GM19397 (cell line): ENCODE results near the gene SGF29.
"Not testable (repeated sequence)": the region's sequence is repeated elsewhere in the genome, so short reads cannot be mapped to it uniquely, and the experiment has no call there.

Source experiments
- ATAC-seq: cut with Tn5 transposase; IDR thresholded peaks from one replicate; pipeline ENCODE4 v1.9.1; 2021; ENCODE audit warnings: mild to moderate bottlenecking, moderate library complexity; ENCODE audit not compliant: unreplicated experiment

The SGF29 gene

DNA sequence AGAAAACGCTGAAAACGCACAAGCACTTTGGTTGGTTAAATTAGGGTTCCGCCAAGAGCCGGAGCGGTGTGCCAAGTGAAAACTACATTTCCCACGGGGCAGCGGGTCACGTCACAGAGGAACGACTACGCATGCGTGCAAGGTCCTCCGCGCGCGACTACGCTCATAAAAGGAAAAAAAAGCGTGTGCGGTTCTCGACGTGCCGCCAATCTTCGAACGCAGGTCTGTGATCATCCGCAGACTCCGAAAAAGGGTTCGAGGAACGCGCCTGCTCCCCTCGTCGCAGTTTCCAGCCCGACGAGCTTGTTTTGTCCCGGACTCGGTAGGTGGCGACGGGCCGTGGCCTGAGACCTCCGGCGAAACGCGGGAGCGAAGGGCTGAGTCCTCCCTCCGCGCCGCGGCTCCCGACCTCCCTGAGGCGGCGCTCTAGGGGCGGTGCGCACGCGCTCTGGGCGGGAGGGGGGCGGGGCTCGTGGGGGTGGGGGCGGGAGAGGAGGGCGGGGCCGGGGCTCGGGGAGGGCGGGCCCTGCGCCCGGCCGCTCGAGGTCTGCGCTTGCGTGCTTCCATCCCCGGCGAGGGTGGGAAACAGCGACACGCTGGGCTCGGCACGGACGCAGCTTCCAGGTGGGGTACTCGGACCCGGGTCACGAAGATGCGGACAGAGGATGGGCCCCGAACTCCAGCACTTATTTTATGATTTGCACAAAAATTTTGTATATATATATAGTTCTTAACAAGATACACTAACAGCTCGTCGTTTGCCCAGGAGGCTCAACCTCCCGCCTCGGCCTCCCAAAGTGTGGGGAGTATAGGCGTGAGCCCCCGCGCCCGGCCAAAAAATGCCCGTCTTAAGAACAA lies at the start of gene SGF29:
Gene SGF29 (plus strand): TSS at position 145 of the 858 bp plus-strand sequence. CDS start 27,150 bp downstream, outside the sequence.
- ATAC-seq: peak; percentile 75

DNA sequence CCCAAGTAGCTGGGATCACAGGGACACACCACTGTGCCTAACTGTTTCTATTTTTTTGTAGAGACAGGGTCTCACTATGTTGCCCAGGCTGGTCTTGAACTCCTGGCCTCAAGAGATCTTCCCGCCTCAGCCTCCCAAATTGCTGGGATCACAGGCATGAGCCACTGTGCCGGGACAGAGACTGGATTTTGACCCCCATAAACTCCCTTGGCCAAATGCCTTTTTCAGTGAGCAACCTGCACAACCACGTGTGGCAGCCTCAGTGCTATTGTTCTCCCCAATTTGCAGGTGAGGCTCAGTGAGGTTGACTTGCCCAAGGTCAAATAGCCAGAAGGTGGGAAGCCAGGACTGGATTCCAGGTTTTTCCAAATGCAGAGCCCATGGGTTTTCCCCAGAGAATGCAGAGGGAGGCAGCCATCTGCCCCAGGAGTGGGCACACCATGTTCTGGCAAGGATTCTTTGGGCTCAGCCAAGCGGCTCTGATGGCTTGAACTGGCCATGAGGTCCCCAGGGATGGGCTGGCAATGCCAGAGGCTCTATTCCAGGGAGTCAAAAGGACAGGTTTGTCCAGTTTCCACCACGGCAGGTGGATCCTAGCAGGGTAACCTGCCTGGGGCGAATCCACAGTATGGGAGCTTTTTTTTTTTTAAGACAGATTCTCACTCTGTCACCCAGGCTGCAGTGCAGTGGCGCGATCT lies 48.9 kb upstream of the SGF29 start:
- ATAC-seq: no peak

DNA sequence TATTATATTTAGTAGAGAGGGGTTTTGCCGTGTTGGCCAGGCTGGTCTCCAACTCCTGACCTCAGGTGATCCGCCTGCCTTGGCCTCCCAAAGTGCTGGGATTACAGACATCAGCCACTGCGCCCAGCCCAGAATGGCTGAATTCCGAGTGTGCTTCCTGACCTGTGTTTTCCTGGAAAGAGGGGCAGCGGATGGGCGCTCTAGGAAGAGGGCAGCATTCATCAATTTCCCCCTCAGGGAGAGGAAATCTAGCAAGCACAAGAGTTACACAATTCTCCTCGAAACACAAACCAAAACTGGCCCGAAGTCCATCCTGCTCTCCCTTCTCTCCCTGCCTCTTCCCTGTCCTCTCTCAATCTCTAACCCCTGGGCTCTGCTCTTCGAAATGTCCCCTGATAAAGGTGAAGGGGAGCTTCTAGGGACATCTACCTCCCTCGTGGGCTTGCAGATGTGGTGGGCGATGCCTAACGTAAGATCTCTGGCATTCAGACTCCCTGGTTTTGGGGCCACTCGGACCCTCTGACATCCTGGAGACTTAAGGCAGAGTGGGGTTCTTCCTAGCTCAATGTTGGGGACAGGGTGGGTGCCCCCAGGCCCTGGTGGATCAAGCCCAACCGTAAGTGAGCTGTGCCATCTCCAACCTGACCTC lies 48.1 kb upstream of the SGF29 start:
- no peak for ATAC-seq

DNA sequence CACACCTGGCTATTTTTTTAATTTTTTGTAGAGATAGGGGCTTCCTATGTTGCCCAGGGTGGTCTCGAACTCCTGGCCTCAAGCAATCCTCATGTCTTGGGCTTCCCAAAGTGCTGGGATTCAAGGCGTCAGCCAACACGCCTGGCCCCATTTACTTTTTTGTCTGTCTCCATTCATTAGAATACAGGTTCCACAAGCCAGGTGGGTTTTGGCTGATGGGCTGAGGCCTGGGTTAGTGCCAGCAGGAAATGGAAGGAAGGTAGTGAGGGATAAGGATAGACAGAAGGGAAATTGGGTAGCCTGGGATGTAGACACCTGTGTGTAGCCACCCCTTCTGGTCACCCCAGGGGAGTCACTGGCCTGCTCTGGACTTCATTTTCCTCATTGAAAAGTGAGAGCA lies 42.7 kb upstream of the SGF29 start:
- ATAC-seq: no peak

DNA sequence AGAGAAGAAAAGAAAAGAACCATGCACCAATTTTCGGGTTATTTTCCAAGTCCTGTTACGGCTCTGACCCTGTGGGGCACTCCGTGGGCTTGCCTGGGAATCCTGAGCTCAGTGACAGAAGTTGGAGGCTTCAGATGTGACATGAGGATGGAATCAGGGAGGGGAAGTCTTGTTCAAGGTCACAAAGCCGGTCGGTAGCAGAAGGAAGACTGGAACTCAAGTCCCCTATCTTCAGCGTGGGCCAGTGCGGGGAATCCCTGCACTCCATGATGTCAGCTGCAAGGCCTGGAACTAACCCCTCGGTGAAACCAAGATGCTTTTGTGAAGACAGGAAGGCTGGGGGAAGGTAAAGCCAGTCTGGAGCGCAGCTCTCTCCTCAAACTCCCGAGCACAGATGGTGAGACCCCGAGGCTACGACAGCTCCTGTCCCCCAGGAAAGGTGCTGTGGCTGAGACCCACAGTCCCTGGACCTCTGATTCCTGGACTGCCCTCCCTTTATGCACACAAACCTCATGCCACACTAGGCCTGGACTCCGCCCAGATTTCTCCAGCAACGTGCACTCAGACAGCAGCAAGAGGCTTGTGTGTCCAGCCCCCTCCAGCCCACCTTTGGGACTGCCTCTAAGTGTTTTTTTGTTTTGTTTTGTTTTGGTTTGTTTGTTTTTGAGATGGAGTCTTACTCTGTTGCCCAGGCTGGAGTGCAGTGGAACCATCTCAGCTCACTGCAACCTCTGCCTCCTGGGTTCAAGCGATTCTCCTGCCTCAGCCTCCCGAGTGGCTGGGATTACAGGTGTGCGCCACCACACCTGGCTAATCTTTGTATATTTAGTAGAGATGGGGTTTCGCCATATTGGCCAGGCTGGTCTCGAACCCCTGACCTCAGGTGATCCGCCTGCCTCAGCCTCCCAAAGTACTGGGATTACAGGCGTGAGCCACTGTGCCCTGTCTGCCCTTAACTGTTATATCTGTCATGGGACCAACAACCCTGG lies 41.6 kb upstream of the SGF29 start:
- no peak for ATAC-seq

DNA sequence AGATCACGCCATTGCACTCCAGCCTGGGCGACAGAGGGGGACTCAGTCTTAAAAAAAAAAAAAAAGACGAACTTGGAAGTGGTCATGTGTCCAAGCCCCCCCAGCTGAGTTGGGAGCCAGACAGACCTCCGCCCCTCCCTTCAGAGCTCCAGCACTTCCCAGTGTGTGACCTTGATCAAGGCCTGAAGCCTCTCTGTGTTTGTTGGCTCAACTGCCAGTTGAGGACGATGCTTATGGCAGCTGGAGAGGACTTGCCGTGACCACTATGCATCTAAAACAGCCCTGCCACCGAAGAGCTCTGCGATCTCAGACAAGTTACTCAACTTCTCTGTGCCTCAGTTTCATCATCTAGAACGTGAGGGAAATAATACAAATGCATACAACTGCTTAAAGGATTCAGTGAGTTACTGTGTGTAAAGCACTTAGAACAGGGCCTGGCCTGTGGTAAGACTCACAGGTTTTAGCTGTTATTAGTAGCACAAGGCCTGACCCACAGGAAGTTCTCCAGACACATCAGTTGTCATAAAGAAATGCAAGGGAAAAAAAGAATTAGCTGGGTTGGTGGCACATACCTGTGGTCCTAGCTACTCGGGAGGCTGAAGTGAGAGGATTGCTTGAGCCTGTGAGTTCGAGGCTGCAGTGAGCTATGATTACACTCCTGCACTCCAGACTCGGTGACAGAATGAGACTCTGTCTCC lies 40.1 kb upstream of the SGF29 start:
- ATAC-seq: no peak

DNA sequence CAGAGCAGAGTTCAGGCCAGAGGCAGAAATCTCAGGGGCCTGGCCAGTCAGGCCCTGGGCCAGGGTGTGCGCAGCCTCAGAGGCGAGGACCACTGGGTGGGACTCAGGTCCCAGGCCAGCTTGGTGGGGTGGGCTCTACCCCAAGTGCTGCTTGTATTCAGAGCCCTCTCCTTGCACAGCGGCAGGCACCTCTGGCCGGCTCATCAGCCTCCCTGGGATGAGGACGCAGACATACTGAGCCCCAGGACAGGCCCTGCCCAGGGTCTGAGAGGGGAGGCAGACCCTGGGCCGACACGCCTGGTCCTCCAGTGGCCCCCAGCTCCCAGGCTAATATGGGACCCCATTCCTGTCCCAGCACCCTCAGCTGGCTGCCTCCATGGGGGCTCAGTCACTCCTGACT lies 39.5 kb upstream of the SGF29 start:
- no peak for ATAC-seq

DNA sequence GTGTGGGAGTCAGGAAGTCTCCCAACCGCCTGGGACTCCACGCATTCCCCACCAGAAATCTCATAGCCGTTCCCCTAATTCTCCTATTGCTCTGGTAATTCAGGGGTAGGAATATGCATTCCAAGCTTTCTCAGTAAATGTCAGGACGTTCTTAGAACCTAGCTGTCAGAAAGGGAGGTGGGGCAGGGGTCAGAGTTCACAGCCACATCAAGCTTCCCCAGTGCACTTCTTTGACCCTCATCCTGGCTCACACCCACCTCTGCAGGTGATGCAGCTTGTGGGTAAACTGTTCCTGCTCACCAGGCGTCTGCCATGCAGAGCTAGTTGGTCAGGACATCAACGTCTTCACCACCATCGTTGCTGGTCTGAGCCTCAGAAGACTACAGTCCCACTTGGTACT lies 33.0 kb upstream of the SGF29 start:
- no peak for ATAC-seq

DNA sequence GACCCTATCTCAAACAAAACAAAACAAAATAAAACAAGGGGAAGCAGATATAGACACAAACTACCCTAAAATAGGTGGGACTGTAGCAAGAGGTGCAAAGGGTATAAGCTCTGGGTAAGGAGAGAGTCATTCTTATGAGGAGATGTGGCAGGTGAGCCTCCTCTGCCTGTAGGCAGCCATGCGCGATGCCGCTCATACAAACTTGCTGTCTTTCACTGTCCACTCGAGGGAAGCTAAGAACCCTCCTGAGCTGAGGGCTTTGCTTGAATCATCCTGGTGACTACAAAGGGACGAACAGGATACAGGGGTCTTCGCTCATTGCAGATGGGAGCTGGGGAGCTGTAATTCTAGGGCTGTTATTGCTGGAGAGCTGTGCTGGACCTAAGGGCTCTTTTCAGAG lies 32.3 kb upstream of the SGF29 start:
- no peak for ATAC-seq

DNA sequence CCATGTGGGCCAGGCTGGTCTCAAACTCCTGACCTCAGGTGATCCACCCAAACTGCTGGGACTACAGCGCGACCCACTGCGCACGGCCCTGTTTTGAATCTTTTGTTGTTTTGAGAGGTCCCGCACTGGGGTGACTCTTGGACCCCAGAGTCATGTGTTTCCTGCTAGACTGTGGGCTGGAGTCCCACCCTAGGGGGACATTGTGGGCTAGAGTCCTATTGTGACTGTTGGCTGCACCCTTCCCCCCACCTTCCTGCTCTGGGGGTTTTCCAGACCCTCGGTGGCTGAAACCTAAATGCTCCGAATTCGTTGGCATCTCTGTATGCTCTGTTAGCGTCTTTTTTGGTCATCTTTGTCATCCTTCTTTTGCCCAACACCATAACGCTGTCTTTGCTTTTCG lies 30.9 kb upstream of the SGF29 start:
- no peak for ATAC-seq

DNA sequence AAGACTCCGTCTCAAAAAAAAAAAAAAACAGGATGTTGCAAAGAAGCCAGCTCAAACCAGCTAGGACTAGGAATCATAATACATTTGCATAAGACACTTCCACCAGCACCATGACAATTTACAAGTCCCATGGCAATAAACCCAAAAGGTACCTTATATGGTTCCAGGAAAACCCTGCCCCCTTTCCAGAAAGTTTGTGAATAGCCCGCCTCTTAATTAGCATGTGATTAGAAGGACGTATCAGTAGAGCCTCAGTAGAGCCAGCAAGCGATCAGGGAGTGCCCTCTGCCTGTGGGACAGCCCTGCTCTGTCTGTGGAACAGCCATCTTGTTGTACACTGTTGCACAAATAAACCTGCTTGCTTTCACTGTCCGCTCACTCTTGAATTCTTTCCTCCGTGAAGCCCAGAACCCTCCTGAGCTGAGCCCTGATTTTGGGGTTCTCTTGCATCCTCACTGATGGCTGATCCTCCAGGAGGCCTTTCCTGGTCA lies 29.0 kb upstream of the SGF29 start:
- ATAC-seq: no peak

DNA sequence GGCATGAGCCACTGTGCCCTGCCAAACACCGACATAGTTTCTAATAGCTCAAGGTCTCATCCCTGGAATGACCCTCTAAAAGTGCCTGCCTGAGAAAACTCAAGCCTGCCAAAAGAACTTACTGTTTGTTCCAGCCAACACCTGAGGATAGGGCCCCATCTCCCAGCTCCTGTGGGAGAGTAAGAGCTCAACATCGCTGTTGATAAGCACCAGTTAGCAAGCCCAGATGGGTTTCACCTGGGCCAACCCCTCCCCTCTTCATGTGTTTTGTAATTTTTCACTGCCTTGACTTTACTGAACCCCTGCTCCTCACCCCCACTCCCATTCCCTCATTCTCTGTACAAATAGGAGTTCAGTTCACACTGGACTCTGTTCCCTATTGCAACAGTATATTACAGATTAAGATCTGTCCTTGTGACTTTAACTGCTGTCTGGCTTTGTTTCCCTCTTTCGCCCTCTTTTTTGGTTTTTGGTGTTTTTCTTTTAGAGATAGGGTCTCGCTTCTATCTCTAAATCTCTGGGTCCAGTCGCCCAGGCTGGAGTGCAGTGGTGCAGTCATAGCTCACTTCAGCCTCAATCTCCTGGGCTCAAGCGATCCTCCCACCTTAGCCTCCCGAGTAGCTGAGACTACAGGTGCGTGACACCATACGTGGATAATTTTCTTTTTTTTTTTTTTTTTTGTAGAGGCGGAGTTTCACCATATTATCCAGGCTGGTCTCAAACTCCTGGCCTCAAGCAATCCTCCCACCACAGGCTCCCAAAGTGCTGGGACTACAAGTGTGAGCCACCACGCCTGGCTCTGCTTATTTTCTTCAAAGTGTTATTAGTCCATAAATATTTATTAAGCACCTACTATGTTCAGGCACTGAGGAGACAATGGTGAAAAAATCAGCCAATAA lies 27.3 kb upstream of the SGF29 start:
- no peak for ATAC-seq

DNA sequence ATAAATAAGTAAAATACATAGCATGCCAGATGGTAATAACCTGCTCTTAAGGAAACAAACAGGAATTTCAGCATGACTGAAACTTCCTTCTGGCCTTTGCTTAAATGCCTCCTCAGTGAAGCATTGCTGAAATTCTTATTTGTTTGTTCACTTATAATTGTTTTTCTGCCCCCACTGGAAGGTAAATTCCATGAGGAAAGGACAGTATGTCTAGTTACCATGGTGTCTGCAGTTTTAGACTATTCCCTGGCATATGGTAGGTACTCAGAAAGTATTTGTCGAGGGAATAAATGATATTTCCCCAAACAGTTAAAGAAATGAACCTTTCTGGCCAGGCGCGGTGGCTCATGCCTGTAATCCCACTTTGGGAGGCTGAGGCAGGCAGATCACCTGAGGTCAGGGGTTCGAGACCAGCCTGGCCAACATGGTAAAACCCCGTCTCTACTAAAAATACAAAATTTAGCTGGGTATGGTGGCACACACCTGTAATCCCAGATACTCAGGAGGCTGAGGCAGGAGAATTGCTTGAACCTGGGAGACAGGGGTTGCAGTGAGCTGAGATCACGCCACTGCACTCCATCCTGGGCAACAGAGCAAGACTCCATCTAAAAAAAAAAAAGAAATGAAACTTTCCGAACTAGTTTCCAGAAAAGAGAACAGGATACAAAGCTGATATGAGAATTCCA lies 26.5 kb upstream of the SGF29 start:
- ATAC-seq: not testable (repeated sequence)

DNA sequence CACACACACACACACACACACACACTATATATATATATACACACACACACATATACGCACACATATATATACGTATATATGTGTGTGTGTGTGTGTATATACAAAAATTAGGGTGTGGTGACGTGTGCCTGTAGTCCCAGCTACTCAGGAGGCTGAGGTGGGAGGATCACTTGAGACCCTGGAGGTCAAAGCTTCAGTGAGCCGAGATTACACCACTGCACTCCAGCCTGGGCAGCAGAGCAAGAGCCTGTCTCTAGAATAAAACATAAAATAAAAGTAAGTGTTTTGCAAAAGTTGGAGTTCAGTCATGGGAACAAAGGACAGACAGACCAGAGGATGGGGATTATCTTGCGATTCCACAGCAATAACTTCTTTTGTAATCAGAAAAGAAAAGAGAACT lies 25.7 kb upstream of the SGF29 start:
- ATAC-seq: no peak

DNA sequence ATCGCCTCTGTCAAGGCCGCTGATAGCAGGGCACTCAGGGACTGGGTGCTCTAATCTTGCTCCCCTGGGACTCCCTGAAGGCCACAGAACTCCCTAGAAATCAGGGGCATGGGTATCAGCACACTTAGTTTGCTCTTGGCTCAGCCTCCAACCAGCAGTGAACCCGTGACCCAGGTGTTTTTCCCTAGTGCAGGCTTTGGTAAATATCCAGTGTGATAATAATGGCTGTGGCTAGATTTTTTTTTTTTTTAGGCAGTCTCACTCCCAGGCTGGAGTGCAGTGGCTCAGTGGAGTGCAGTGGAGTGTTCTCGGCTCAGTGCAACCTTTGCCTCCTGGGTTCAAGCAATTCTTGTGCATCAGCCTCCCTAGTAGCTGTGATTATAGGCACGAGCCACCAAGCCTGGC lies 25.3 kb upstream of the SGF29 start:
- no peak for ATAC-seq

DNA sequence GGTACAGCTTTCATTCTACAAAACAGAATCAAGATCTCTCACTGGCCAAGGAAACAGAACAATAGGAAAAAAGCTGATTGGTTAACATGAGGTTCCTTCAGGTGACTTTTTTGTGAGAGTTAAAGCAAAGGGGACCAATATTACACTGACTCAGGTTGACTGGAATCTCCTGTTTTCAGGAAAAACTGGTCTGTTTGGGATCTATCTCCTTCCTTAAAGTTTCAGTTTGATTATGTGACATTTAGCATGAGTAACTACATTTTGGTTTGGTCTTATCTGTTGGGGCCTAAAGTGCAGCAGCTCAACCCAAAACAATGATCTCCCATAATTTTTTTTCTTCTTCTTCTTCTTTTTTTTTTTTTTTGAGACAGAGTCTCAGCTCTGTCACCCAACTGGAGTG lies 24.6 kb upstream of the SGF29 start:
- no peak for ATAC-seq

DNA sequence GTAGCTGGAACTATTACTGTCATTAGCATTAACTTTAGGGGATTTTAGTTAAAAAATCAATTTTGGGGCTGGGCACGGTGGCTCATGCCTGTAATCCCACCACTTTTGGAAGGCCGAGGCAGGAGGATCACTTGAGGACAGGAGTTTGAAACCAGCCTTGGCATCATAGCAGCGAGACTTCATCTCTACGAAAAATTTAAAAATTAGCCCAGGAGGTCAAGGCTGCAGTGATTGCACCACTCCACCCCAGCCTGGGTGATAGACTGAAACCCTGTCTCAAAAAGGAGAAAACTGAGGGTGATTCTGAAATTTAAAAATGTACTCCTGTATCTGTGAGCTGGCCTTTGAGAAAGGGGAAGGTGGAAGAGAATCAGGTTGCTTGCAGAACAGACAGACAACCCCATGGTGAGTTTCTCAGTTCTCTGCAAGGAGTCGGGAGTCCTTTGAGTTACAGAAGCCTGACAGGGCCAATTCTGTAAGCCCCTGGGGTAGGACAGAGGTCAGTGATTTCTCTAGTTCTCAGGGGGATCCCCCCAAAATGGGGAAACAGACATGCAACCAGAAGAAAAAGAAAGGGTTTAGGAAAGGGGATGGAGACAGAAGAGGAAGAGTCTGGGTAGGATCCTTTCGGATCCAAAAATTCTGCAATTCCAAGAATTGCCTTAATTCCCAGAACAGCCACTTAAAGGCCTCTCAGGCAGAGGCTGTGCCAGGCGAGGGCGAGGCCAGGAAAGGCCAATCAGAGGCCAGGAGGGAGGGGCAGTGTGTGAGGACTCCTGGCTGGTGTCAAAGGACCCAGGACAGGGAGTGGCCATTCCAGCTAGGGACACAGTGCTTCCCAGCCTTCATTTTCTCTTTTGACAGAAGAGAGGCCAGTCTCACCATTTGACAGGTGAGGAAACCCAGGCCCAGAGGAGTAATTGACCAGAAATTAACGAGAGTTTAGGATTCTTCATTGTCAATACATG lies 21.7 kb upstream of the SGF29 start:
- ATAC-seq: no peak
